Fibroblast of lung (primary cell): ENCODE results near the gene CDH5. TPM values are rescaled to one million over a fixed set of nuclear protein-coding genes. Genes with fewer than 3 reads are reported as not detected.

Experiments
- DNase-seq, 2 donors: peaks; one replicate each; pipeline versions ENCODE4 v3.0.0 to v3.0.0-alpha.2; 2010; ENCODE audit warnings: low read depth in 2 of 2
- H2AFZ ChIP-seq: 2 replicates; pipeline ENCODE4 v1.5.1; 2012; ENCODE audit warnings: low read length, control low read depth, inconsistent platforms
- H3K27ac ChIP-seq: 2 replicates; pipeline ENCODE4 v1.5.1; 2011; ENCODE audit warnings: low read length, control low read depth; ENCODE audit not compliant: insufficient read depth
- H3K27me3 ChIP-seq: 2 replicates; pipeline ENCODE4 v1.5.1; 2011; ENCODE audit warnings: mild to moderate bottlenecking, low read length; ENCODE audit not compliant: control insufficient read depth, insufficient read depth
- H3K36me3 ChIP-seq: 2 replicates; pipeline ENCODE4 v1.5.1; 2011; ENCODE audit warnings: low read length; ENCODE audit not compliant: control insufficient read depth, insufficient read depth
- H3K4me1 ChIP-seq: 2 replicates; pipeline ENCODE4 v1.5.1; 2011; ENCODE audit warnings: low read length; ENCODE audit not compliant: control insufficient read depth, insufficient read depth; ENCODE audit errors: extremely low read depth
- H3K4me2 ChIP-seq: 2 replicates; pipeline ENCODE4 v1.5.1; 2011; ENCODE audit warnings: low read length, control low read depth; ENCODE audit not compliant: insufficient read depth; ENCODE audit errors: extremely low read depth
- H3K4me3 ChIP-seq, 4 experiments: fragments of 200-600 bp in 1 of 4; sonication (generic) in 1 of 4; replicated peaks in 1 of 4; 2 replicates each; pipeline ENCODE4 v1.5.1; 2011 to 2016; ENCODE audit warnings: low read length in 4 of 4, low read depth in 3 of 4, mild to moderate bottlenecking in 3 of 4, control low read depth in 2 of 4, inconsistent platforms in 1 of 4, mixed read lengths in 1 of 4; ENCODE audit not compliant: insufficient read depth in 1 of 4; ENCODE audit errors: control extremely low read depth in 1 of 4
- H3K79me2 ChIP-seq: 2 replicates; pipeline ENCODE4 v1.5.1; 2012; ENCODE audit warnings: mild to moderate bottlenecking, low read length, inconsistent platforms; ENCODE audit not compliant: control insufficient read depth, insufficient read depth
- H3K9ac ChIP-seq: 2 replicates; pipeline ENCODE4 v1.5.1; 2011; ENCODE audit warnings: mild to moderate bottlenecking, low read length, control low read depth; ENCODE audit not compliant: insufficient read depth
- H3K9me3 ChIP-seq: 2 replicates; pipeline ENCODE4 v1.5.1; 2012; ENCODE audit warnings: low read depth, low read length; ENCODE audit not compliant: control insufficient read depth, insufficient read depth
- H4K20me1 ChIP-seq: 2 replicates; pipeline ENCODE4 v1.5.1; 2011; ENCODE audit warnings: low read length; ENCODE audit not compliant: control insufficient read depth, insufficient read depth; ENCODE audit errors: extremely low read depth
- CTCF ChIP-seq, 2 donors: IDR thresholded peaks in 1 of 2; conservative IDR thresholded peaks in 1 of 2; 1 replicate in 1 of 2; 2 replicates in 1 of 2; pipeline ENCODE4 v1.5.1; 2011 to 2012; ENCODE audit warnings: low read length in 2 of 2, control low read depth in 1 of 2, inconsistent platforms in 1 of 2, low read depth in 1 of 2, mild to moderate bottlenecking in 1 of 2
- EZH2 ChIP-seq: IDR thresholded peaks from 2 replicates; pipeline ENCODE4 v1.5.1; 2012; ENCODE audit warnings: low read length, control low read depth, mild to moderate bottlenecking; ENCODE audit errors: missing control alignments
- polyA plus RNA-seq, 2 donors: library from polyadenylated mRNA; depleted of rRNA in 1 of 2; stranded (reverse) in 1 of 2; unstranded in 1 of 2; fragments of >200 nt; gene quantifications; 2 replicates each; pipeline ENCODE4 v1.2.1, GENCODE V29; 2011 to 2012; ENCODE audit warnings: missing spikeins in 1 of 2
- total RNA-seq: library from RNA; depleted of rRNA; stranded (reverse); fragments of >200 nt; gene quantifications from 2 replicates; pipeline ENCODE4 v1.2.1, GENCODE V29; 2014

The CDH5 gene
- total and polyA plus RNA-seq, 2 donors (not counting 1 experiment from before 2014, with no cell fraction given) = 0.02 TPM; not detected in 1

GRCh38 chr16:66434619-66435430, 68.3 kb downstream of the CDH5 start:
- TF ChIP-seq EZH2 (no peak), CTCF (conservative IDR thresholded peaks at IDR 0.05 in 1 of 2, IDR thresholded peaks at IDR 0.05 in 1 of 2; ENCODE audit: low read depth in 1 of 2, low read length in 2 of 2) (no peak)
- Histone ChIP-seq H4K20me1 (no peaks in the 10 kb centered on the region), H3K27ac (no peak overlapping the region), H2AFZ (no peak overlapping the region), H3K9me3 (no peaks in the 10 kb centered on the region), H3K27me3 (peaks cover 10% of the 10 kb centered on the region), H3K4me3 (no peak overlapping the region), H3K79me2 (no peaks in the 10 kb centered on the region), H3K9ac (no peak overlapping the region), H3K4me2 (no peak overlapping the region), H3K4me1 (no peaks in the 10 kb centered on the region), H3K36me3 (no peaks in the 10 kb centered on the region)
- DNase-seq = no peak

- no peak overlapping the region for H3K27ac ChIP-seq
- H4K20me1 ChIP-seq = no peaks in the 10 kb centered on the region
- no peak for TF ChIP-seq CTCF (conservative IDR thresholded peaks at IDR 0.05 in 1 of 2, IDR thresholded peaks at IDR 0.05 in 1 of 2; ENCODE audit: low read depth in 1 of 2, low read length in 2 of 2)
- no peak for TF ChIP-seq EZH2
- H3K4me2 ChIP-seq = no peak overlapping the region
- no peak overlapping the region for H3K4me3 ChIP-seq
- H2AFZ ChIP-seq = no peak overlapping the region
- no peaks in the 10 kb centered on the region for H3K4me1 ChIP-seq
- no peaks in the 10 kb centered on the region for H3K9me3 ChIP-seq
- H3K9ac ChIP-seq = no peak overlapping the region
- H3K27me3 ChIP-seq = peaks cover 6% of the 10 kb centered on the region
- DNase-seq = no peak
- H3K79me2 ChIP-seq = no peaks in the 10 kb centered on the region
- H3K36me3 ChIP-seq = no peaks in the 10 kb centered on the region
Observed at GRCh38 chr16:66435896-66436295, 69.4 kb downstream of the CDH5 start.

GRCh38 chr16:66437391-66437945, 71.0 kb downstream of the CDH5 start:
- Histone ChIP-seq H3K36me3 (no peaks in the 10 kb centered on the region), H3K79me2 (no peaks in the 10 kb centered on the region), H3K9me3 (no peaks in the 10 kb centered on the region), H3K4me3 (no peak overlapping the region), H3K4me2 (no peak overlapping the region), H2AFZ (no peak overlapping the region), H3K4me1 (no peaks in the 10 kb centered on the region), H3K9ac (no peak overlapping the region), H4K20me1 (no peaks in the 10 kb centered on the region), H3K27ac (no peak overlapping the region), H3K27me3 (peaks cover under 1% of the 10 kb centered on the region)
- DNase-seq = no peak
- no peak for TF ChIP-seq EZH2
- no peak for TF ChIP-seq CTCF (conservative IDR thresholded peaks at IDR 0.05 in 1 of 2, IDR thresholded peaks at IDR 0.05 in 1 of 2; ENCODE audit: low read depth in 1 of 2, low read length in 2 of 2)
